Liver (tissue), 3 donors: ENCODE results near the gene IRF8.

Experiments
- EGR1 ChIP-seq, 2 donors: IDR thresholded peaks; 2 replicates each; pipeline ENCODE4 v1.6.1; 2016 to 2018; ENCODE audit warnings: antibody characterized with exemption in 2 of 2, low read depth in 2 of 2
- GABPA ChIP-seq, 2 donors: IDR thresholded peaks in 1 of 2; conservative IDR thresholded peaks in 1 of 2; 2 replicates each; pipeline ENCODE4 v1.6.1; 2016; ENCODE audit warnings: antibody characterized with exemption in 2 of 2, mild to moderate bottlenecking in 1 of 2, moderate library complexity in 1 of 2
- JUND ChIP-seq, 2 donors: IDR thresholded peaks; 2 replicates each; pipeline ENCODE4 v1.6.1; 2016; ENCODE audit warnings: antibody characterized with exemption in 2 of 2
- RAD21 ChIP-seq, 2 donors: IDR thresholded peaks; 2 replicates each; pipeline ENCODE4 v1.6.1; 2016; ENCODE audit warnings: antibody characterized with exemption in 2 of 2, mild to moderate bottlenecking in 2 of 2
- SP1 ChIP-seq: IDR thresholded peaks from 2 replicates; pipeline ENCODE4 v1.6.1; 2018; ENCODE audit warnings: antibody characterized with exemption, mild to moderate bottlenecking
- TAF1 ChIP-seq: conservative IDR thresholded peaks from 2 replicates; pipeline ENCODE4 v1.6.1; 2016; ENCODE audit warnings: antibody characterized with exemption, mild to moderate bottlenecking
- YY1 ChIP-seq: IDR thresholded peaks from 2 replicates; pipeline ENCODE4 v1.6.1; 2016; ENCODE audit warnings: antibody characterized with exemption, mild to moderate bottlenecking
- TF ChIP-seq, protein P1 (sequence below): fragments of 150-350 bp; IDR thresholded peaks from 2 replicates; pipeline ENCODE4 v1.5.1; 2017; ENCODE audit warnings: improper control_type of control experiment, low read depth, low read length; ENCODE audit not compliant: missing input control
- TF ChIP-seq, protein P2 (sequence below): IDR thresholded peaks from 2 replicates; pipeline ENCODE4 v1.6.1; 2016; ENCODE audit warnings: antibody characterized with exemption
- TF ChIP-seq, protein P3 (sequence below): IDR thresholded peaks from 2 replicates; pipeline ENCODE4 v1.6.1; 2016; ENCODE audit warnings: antibody characterized with exemption, mild to moderate bottlenecking
- TF ChIP-seq, protein P4 (sequence below): IDR thresholded peaks from 2 replicates; pipeline ENCODE4 v1.6.1; 2016; ENCODE audit warnings: antibody characterized with exemption
- donor health status: healthy.
- donor health status: healthy.

DNA sequence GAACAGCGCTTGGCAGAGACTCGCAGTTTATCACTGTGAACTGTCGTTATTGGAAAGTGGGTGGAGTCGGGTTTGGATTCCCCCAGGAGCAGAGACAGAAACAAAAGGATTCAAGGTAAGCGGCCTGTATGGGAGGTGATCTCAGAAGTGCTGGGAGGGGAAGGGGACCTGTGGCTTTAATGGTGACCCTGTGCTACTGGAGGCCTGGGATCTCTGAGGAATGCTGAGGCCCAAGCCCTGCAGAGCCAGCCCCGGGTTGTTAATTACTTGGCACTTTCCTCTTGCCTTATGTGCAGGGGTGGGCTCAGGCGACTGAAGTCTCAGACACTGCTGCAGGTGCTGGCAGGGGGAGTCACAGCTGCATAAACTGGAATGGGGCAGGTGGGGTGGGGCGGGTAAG is 27.4 kb downstream of the IRF8 start:
- TF ChIP-seq, protein P1, sequence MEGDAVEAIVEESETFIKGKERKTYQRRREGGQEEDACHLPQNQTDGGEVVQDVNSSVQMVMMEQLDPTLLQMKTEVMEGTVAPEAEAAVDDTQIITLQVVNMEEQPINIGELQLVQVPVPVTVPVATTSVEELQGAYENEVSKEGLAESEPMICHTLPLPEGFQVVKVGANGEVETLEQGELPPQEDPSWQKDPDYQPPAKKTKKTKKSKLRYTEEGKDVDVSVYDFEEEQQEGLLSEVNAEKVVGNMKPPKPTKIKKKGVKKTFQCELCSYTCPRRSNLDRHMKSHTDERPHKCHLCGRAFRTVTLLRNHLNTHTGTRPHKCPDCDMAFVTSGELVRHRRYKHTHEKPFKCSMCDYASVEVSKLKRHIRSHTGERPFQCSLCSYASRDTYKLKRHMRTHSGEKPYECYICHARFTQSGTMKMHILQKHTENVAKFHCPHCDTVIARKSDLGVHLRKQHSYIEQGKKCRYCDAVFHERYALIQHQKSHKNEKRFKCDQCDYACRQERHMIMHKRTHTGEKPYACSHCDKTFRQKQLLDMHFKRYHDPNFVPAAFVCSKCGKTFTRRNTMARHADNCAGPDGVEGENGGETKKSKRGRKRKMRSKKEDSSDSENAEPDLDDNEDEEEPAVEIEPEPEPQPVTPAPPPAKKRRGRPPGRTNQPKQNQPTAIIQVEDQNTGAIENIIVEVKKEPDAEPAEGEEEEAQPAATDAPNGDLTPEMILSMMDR: no peak
- TF ChIP-seq GABPA (IDR thresholded peaks at IDR 0.05 in 1 of 2, conservative IDR thresholded peaks at IDR 0.05 in 1 of 2) (no peak), YY1 (no peak), SP1 (no peak), TAF1 (no peak), RAD21 (IDR thresholded peaks at IDR 0.05) (no peak), JUND (IDR thresholded peaks at IDR 0.05) (no peak), EGR1 (IDR thresholded peaks at IDR 0.05; ENCODE audit: low read depth in 2 of 2) (no peak)
- TF ChIP-seq, protein P2, sequence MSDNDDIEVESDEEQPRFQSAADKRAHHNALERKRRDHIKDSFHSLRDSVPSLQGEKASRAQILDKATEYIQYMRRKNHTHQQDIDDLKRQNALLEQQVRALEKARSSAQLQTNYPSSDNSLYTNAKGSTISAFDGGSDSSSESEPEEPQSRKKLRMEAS: no peak
- TF ChIP-seq, protein P3, sequence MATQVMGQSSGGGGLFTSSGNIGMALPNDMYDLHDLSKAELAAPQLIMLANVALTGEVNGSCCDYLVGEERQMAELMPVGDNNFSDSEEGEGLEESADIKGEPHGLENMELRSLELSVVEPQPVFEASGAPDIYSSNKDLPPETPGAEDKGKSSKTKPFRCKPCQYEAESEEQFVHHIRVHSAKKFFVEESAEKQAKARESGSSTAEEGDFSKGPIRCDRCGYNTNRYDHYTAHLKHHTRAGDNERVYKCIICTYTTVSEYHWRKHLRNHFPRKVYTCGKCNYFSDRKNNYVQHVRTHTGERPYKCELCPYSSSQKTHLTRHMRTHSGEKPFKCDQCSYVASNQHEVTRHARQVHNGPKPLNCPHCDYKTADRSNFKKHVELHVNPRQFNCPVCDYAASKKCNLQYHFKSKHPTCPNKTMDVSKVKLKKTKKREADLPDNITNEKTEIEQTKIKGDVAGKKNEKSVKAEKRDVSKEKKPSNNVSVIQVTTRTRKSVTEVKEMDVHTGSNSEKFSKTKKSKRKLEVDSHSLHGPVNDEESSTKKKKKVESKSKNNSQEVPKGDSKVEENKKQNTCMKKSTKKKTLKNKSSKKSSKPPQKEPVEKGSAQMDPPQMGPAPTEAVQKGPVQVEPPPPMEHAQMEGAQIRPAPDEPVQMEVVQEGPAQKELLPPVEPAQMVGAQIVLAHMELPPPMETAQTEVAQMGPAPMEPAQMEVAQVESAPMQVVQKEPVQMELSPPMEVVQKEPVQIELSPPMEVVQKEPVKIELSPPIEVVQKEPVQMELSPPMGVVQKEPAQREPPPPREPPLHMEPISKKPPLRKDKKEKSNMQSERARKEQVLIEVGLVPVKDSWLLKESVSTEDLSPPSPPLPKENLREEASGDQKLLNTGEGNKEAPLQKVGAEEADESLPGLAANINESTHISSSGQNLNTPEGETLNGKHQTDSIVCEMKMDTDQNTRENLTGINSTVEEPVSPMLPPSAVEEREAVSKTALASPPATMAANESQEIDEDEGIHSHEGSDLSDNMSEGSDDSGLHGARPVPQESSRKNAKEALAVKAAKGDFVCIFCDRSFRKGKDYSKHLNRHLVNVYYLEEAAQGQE: no peak
- TF ChIP-seq, protein P4, sequence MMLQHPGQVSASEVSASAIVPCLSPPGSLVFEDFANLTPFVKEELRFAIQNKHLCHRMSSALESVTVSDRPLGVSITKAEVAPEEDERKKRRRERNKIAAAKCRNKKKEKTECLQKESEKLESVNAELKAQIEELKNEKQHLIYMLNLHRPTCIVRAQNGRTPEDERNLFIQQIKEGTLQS: no peak
